GM21367 (cell line): ENCODE results near the gene SMTN.

Source experiments
- ATAC-seq: cut with Tn5 transposase; IDR thresholded peaks from one replicate; pipeline ENCODE4 v1.9.1; 2021; ENCODE audit not compliant: unreplicated experiment

The SMTN gene

GRCh38 chr22:31125521-31126117, 44.5 kb downstream of the SMTN start:
- ATAC-seq = no peak

- no peak for ATAC-seq
These were observed 45.2 kb downstream of the SMTN start for GRCh38 chr22:31126128-31126868.

GRCh38 chr22:31126869-31127175, 45.7 kb downstream of the SMTN start:
- ATAC-seq = no peak

GRCh38 chr22:31127181-31127772, 46.2 kb downstream of the SMTN start:
- ATAC-seq = no peak

- no peak for ATAC-seq
These were observed 47.0 kb downstream of the SMTN start for GRCh38 chr22:31128156-31128555.

GRCh38 chr22:31130873-31131272, 49.8 kb downstream of the SMTN start:
- no peak for ATAC-seq

GRCh38 chr22:31133911-31134310, 52.8 kb downstream of the SMTN start:
- no peak for ATAC-seq

GRCh38 chr22:31134688-31135087, 53.6 kb downstream of the SMTN start:
- ATAC-seq = no peak

- ATAC-seq = no peak
These were observed 54.6 kb downstream of the SMTN start for GRCh38 chr22:31135706-31136105.

- ATAC-seq = no peak
These were observed 55.0 kb downstream of the SMTN start for GRCh38 chr22:31136155-31136554.

GRCh38 chr22:31136711-31137110, 55.6 kb downstream of the SMTN start:
- no peak for ATAC-seq

- no peak for ATAC-seq
These were observed 56.6 kb downstream of the SMTN start for GRCh38 chr22:31137721-31138120.

- ATAC-seq = no peak
These were observed 57.0 kb downstream of the SMTN start for GRCh38 chr22:31138126-31138525.

GRCh38 chr22:31139066-31139465, 57.9 kb downstream of the SMTN start:
- no peak for ATAC-seq

GRCh38 chr22:31139866-31140716, 59.0 kb downstream of the SMTN start, which contains the start of gene PLA2G3:
TSS of gene PLA2G3 (minus strand) at chr22:31140508. CDS start at chr22:31140354, 154 bp downstream.
- ATAC-seq = no peak

GRCh38 chr22:31140746-31141145, 59.6 kb downstream of the SMTN start:
- no peak for ATAC-seq

- no peak for ATAC-seq
These were observed 60.4 kb downstream of the SMTN start for GRCh38 chr22:31141551-31141950.

- no peak for ATAC-seq
These were observed 61.2 kb downstream of the SMTN start for GRCh38 chr22:31142285-31142684.

GRCh38 chr22:31143038-31143437, 61.9 kb downstream of the SMTN start:
- no peak for ATAC-seq

- ATAC-seq = no peak
These were observed 62.4 kb downstream of the SMTN start for GRCh38 chr22:31143537-31143936.

- no peak for ATAC-seq
These were observed 63.1 kb downstream of the SMTN start for GRCh38 chr22:31144223-31144622.

- ATAC-seq = no peak
These were observed 67.4 kb downstream of the SMTN start for GRCh38 chr22:31148488-31148887.
